GM21526 (cell line): Measurements from ENCODE around the gene SPACDR.

Experiments
- ATAC-seq: cut with Tn5 transposase; IDR thresholded peaks from one replicate; pipeline ENCODE4 v1.9.1; 2021; ENCODE audit warnings: moderate library complexity; ENCODE audit not compliant: unreplicated experiment, low FRiP score

The SPACDR gene

GRCh38 chr7:100423315-100423714, 40.7 kb downstream of the SPACDR start:
- no peak for ATAC-seq

DNA sequence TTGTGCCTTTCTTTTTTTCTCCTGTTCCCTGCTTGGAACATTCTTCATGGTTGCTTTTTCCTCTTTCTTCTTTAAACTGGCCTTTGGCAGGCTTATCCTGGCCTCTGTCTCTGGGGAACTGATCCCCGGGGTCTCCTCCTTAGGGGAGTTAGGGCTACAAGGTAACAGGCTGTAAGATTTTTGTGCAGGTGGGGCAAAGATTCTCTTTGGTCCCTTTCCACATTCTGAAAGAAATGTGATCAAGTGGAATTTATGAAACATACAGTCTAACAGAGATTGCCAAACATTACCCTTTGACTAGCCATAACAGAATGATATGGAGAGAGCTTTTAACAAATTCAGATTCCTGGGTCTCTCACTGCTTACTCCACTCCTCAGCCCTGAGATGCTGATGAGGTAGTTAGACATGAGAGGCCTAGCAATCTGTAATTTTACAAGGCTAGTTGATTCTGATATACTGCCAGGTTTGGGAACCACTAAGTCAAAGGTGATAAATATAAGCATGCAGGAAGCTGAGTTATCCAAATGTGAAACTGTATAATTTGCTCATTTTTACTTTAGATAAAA, 44.3 kb downstream of the SPACDR start:
- no peak for ATAC-seq

- no peak for ATAC-seq
These were observed 45.0 kb downstream of the SPACDR start for GRCh38 chr7:100418930-100419659.

- no peak for ATAC-seq
These were observed 48.6 kb downstream of the SPACDR start for GRCh38 chr7:100415448-100415847.

- no peak for ATAC-seq
These were observed 50.2 kb downstream of the SPACDR start for GRCh38 chr7:100413889-100414288.

GRCh38 chr7:100413346-100413745, 50.7 kb downstream of the SPACDR start:
- ATAC-seq = no peak

DNA sequence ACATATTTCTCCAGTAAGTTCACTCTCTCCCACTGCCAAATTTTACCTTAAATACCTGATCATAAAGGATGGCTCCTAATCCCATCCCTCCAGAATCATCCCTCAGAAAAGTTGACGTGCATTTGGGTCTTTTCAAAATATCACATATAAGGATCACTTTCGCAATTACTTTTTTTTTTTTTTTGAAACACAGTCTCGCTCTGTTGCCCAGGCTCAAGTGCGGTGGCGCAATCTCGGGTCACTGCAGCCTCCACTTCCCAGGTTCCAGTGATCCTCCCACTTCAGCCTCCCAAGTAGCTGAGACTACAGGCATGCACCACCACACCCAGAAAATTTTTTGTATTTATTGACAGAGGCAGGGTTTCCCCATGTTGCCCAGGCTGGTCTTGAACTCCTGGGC, 53.0 kb downstream of the SPACDR start:
- no peak for ATAC-seq

- no peak for ATAC-seq
These were observed 56.5 kb downstream of the SPACDR start for GRCh38 chr7:100407285-100408180.

GRCh38 chr7:100406767-100407166, 57.3 kb downstream of the SPACDR start:
- ATAC-seq = no peak
